ENCODE results near the gene CREB5. TPM values are rescaled to one million over a fixed set of nuclear protein-coding genes. Genes with fewer than 3 reads are reported as not detected.

Gene CREB5
- total RNA-seq, 4 donors from 2014 or later, result 0.90 to 10.1 (median 4.9) TPM

DNA sequence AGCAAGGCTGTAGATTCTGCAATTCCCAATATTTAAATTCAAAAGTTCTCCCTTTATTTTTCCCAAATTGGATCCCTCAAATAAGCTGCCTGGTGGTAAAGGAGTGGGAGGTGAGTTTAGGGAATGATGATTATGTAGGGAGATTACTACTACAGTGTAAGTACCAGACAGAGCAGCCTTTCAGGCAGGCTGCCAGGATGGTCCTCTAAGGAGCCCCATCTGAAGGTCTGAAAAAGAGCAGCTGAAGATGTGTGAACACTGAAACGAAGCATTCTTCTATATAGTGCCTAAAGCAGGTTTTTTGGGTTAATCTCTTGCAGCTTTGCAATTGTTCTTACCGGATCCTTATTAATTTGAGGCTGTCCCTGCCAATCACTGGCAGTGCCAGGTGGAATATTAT is 84.7 kb downstream of the CREB5 start:
- in situ Hi-C loops (cut with MboI; ENCODE audit: low sequenced_read_pairs in 4 of 4), result no loop called here
- H3K4me1 ChIP-seq, result no peaks in the 10 kb centered on the region
- no peak for ATAC-seq
- no peaks in the 10 kb centered on the region for H3K9me3 ChIP-seq
- H3K36me3 ChIP-seq, result no peaks in the 10 kb centered on the region
- no peak for DNase-seq
- intact Hi-C loops (cut with DNase I; ENCODE audit: low total_unique reads), result no loop called here
- no peak overlapping the region for H3K27ac ChIP-seq
- TF ChIP-seq, protein P1, sequence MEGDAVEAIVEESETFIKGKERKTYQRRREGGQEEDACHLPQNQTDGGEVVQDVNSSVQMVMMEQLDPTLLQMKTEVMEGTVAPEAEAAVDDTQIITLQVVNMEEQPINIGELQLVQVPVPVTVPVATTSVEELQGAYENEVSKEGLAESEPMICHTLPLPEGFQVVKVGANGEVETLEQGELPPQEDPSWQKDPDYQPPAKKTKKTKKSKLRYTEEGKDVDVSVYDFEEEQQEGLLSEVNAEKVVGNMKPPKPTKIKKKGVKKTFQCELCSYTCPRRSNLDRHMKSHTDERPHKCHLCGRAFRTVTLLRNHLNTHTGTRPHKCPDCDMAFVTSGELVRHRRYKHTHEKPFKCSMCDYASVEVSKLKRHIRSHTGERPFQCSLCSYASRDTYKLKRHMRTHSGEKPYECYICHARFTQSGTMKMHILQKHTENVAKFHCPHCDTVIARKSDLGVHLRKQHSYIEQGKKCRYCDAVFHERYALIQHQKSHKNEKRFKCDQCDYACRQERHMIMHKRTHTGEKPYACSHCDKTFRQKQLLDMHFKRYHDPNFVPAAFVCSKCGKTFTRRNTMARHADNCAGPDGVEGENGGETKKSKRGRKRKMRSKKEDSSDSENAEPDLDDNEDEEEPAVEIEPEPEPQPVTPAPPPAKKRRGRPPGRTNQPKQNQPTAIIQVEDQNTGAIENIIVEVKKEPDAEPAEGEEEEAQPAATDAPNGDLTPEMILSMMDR (IDR thresholded peaks at IDR 0.05 in 4 of 5, conservative IDR thresholded peaks at IDR 0.05 in 1 of 5), result no peak
- no peak for TF ChIP-seq POLR2A (IDR thresholded peaks at IDR 0.05)
- H3K27me3 ChIP-seq, result no peaks in the 10 kb centered on the region
- H3K4me3 ChIP-seq, result no peak overlapping the region

DNA sequence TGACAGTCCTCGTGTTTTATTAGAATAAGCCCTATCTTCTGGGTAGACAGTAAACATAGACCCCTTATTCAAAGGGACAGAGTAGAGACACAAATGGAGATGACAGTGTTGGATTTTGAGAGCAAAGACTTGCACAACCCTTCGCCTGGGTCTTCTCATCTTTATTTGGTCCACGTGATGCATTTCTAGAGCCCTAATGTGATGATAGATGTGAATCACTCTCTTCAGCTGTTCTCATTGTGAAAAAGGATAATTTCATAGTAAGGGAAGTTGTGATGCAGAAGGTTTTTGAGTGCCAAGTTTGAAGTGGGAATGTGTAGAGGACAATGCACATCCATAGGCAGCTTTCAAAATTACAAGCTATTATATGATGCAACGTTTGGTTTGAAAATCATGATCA is 86.3 kb downstream of the CREB5 start:
- no peaks in the 10 kb centered on the region for H3K4me1 ChIP-seq
- in situ Hi-C loops (cut with MboI; ENCODE audit: low sequenced_read_pairs in 4 of 4), result no loop called here
- no peak for ATAC-seq

DNA sequence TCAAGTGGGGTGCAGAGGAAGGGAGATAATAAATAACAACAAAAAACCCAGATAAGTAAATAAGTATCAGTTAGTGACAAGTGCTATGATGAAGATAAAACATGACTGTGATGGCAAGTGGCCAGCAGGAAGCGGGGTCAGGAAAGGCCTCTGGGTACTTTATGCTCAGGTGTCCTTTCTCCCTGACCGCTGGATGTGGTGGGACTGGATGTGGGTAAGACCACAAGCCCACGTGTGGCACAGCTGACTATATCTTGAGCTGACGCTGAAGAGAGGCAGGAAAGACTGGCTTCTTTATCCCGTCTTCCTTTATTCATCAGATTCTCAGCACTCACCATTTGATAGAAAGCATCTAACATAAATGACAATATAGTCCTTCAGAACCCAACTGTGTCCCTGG is 87.8 kb downstream of the CREB5 start:
- no peak for TF ChIP-seq POLR2A (IDR thresholded peaks at IDR 0.05)
- TF ChIP-seq, protein P1 (IDR thresholded peaks at IDR 0.05 in 4 of 5, conservative IDR thresholded peaks at IDR 0.05 in 1 of 5), result no peak
- no peaks in the 10 kb centered on the region for H3K36me3 ChIP-seq
- intact Hi-C loops (cut with DNase I; ENCODE audit: low total_unique reads) (no loop called here), in situ Hi-C loops (cut with MboI; ENCODE audit: low sequenced_read_pairs in 4 of 4) (no loop called here)
- no peak overlapping the region for H3K4me3 ChIP-seq
- H3K4me1 ChIP-seq, result no peaks in the 10 kb centered on the region
- no peaks in the 10 kb centered on the region for H3K9me3 ChIP-seq
- DNase-seq, result no peak
- H3K27ac ChIP-seq, result no peak overlapping the region
- no peaks in the 10 kb centered on the region for H3K27me3 ChIP-seq
- ATAC-seq, result no peak

More for the DNA sequence above, 86.3 kb downstream of the CREB5 start:
- no peak for DNase-seq
- H3K27ac ChIP-seq, result no peak overlapping the region
- H3K27me3 ChIP-seq, result no peaks in the 10 kb centered on the region
- no peak for TF ChIP-seq POLR2A (IDR thresholded peaks at IDR 0.05)
- TF ChIP-seq, protein P1 (IDR thresholded peaks at IDR 0.05 in 4 of 5, conservative IDR thresholded peaks at IDR 0.05 in 1 of 5), result no peak
- intact Hi-C loops (cut with DNase I; ENCODE audit: low total_unique reads), result no loop called here
- no peak overlapping the region for H3K4me3 ChIP-seq
- H3K36me3 ChIP-seq, result no peaks in the 10 kb centered on the region
- H3K9me3 ChIP-seq, result no peaks in the 10 kb centered on the region

DNA sequence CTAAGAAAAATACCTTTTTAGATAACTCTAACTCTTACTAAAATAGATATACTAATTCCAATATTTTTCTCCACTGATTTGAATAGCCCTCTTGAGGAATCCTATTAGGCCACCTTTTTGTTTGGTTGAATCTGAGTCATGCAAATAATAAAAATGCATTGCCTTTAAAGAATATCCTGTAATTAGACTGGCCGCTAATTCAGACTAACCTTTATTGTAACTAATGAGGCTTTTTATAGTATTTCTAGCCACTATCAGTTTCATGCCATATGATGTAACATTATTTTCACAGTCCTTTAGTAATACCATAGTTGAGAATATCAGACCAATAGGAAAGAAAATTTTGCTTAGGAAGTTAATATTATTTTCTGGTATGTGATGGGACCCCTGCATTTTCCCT is 90.1 kb downstream of the CREB5 start:
- Histone ChIP-seq H3K36me3 (no peaks in the 10 kb centered on the region), H3K9me3 (no peaks in the 10 kb centered on the region), H3K4me1 (no peaks in the 10 kb centered on the region), H3K4me3 (no peak overlapping the region), H3K27ac (no peak overlapping the region), H3K27me3 (no peaks in the 10 kb centered on the region)
- TF ChIP-seq POLR2A (IDR thresholded peaks at IDR 0.05), result no peak
- TF ChIP-seq, protein P1 (IDR thresholded peaks at IDR 0.05 in 4 of 5, conservative IDR thresholded peaks at IDR 0.05 in 1 of 5), result no peak
- ATAC-seq (no peak), DNase-seq (no peak)
- intact Hi-C loops (cut with DNase I; ENCODE audit: low total_unique reads), result no loop called here
- in situ Hi-C loops (cut with MboI; ENCODE audit: low sequenced_read_pairs in 4 of 4), result no loop called here

DNA sequence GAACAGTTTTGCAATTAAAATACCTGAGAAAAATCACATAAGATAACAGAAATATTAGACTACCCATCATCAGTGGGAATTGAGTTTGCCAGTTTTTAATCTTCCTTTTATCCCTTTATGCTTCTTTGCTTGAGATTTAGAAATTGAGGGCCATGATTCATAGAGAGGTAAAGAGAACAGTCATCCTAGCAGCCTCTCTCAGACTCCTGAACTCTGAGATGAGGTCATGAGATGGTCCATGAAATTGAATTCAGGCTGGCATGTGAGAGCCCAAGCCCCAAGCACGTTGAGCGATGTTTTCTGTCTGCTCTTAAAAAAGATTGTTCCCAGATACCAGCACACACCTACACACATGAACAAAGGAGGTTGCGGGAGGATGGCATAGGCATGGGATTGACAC is 91.1 kb downstream of the CREB5 start:
- no peak overlapping the region for H3K4me3 ChIP-seq
- in situ Hi-C loops (cut with MboI; ENCODE audit: low sequenced_read_pairs in 4 of 4) (no loop called here), intact Hi-C loops (cut with DNase I; ENCODE audit: low total_unique reads) (no loop called here)
- no peaks in the 10 kb centered on the region for H3K9me3 ChIP-seq
- no peaks in the 10 kb centered on the region for H3K36me3 ChIP-seq
- no peak overlapping the region for H3K27ac ChIP-seq
- no peak for TF ChIP-seq POLR2A (IDR thresholded peaks at IDR 0.05)
- TF ChIP-seq, protein P1 (IDR thresholded peaks at IDR 0.05 in 4 of 5, conservative IDR thresholded peaks at IDR 0.05 in 1 of 5), result no peak
- H3K27me3 ChIP-seq, result no peaks in the 10 kb centered on the region
- ATAC-seq, result no peak
- no peaks in the 10 kb centered on the region for H3K4me1 ChIP-seq
- DNase-seq, result no peak

Data from gastrocnemius medialis (tissue), 4 donors.